ENCODE results near the gene IDUA. TPM values are rescaled to one million over a fixed set of nuclear protein-coding genes. Genes with fewer than 3 reads are reported as not detected.
A peak's percentile ranks its signal among the peaks of the same experiment; 100 is the strongest.

The IDUA gene
- total and polyA plus RNA-seq, 2 of the 4 experiments (the other 2 are of a cell fraction) = 0.72 to 12.5 TPM

- peaks cover 40% of the 10 kb centered on the region for H3K4me1 ChIP-seq (ENCODE audit: control insufficient read depth, insufficient read depth, low read length)
- peaks cover 5% of the 10 kb centered on the region for H4K20me1 ChIP-seq (ENCODE audit: insufficient read depth, low read length)
- peak overlapping the region; percentile 90 for H2AFZ ChIP-seq (replicated peaks; ENCODE audit: low read length, poor library complexity)
- H3K56ac ChIP-seq (ENCODE audit: extremely low read depth, insufficient read depth, low read length) = peak overlapping the region; percentile 42; the same call in 1 of the 2 replicates
- TF ChIP-seq RFX5 (IDR thresholded peaks at IDR 0.05; ENCODE audit: low read depth, low read length) (no peak), ELK1 (IDR thresholded peaks at IDR 0.05; ENCODE audit: borderline replicate concordance, low read depth, low read length) (no peak), CHD1 (IDR thresholded peaks at IDR 0.05; ENCODE audit: low read depth, low read length) (no peak), POLR2A (IDR thresholded peaks at IDR 0.05; ENCODE audit: low read depth, low read length) (no peak), FOS (IDR thresholded peaks at IDR 0.05; ENCODE audit: low read depth, low read length) (no peak), USF2 (IDR thresholded peaks at IDR 0.05; ENCODE audit: low read depth, low read length) (no peak), MAZ (IDR thresholded peaks at IDR 0.05; ENCODE audit: borderline replicate concordance, low read depth, low read length) (no peak), RCOR1 (IDR thresholded peaks at IDR 0.05; ENCODE audit: insufficient replicate concordance, low read length) (no peak), NFE2L2 (IDR thresholded peaks at IDR 0.05; ENCODE audit: low read depth, low read length) (no peak), SMC3 (IDR thresholded peaks at IDR 0.05; ENCODE audit: low read depth, low read length) (no peak), MAFK (IDR thresholded peaks at IDR 0.05; ENCODE audit: low read depth, low read length) (no peak), CEBPB (IDR thresholded peaks at IDR 0.05; ENCODE audit: low read depth, low read length) (no peak), CTCF (conservative IDR thresholded peaks at IDR 0.05; ENCODE audit: low read depth, low read length) (no peak)
- H3K4me2 ChIP-seq (ENCODE audit: low read depth, low read length) = peak overlapping the region; percentile 1; the same call in 1 of the 2 replicates
- dilution Hi-C loops (cut with HindIII; ENCODE audit: low sequenced_read_pairs, unreplicated experiment) = no loop called here
- H3K4me3 ChIP-seq (ENCODE audit: insufficient read depth, low read depth, low read length) = no peak overlapping the region
- in situ Hi-C loops (cut with MboI; ENCODE audit: low sequenced_read_pairs) = no loop called here
- DNase-seq (peak; percentile 34), ATAC-seq (ENCODE audit: low read depth) (peak; percentile 4; the same call in 1 of the 2 replicates)
- no peak overlapping the region for H2BK5ac ChIP-seq (ENCODE audit: low read depth, low read length, poor library complexity, severe bottlenecking)
- H2AK5ac ChIP-seq (ENCODE audit: low read depth, low read length) = peak overlapping the region; percentile 76
- H4K91ac ChIP-seq (ENCODE audit: insufficient read depth, low read depth, low read length) = peak overlapping the region; percentile 21
- peak overlapping the region; percentile 79 for H2BK120ac ChIP-seq (ENCODE audit: low read depth, low read length)
- H3K27ac ChIP-seq (ENCODE audit: insufficient read depth, low read length) = no peak overlapping the region
- peak overlapping the region; percentile 24 to 66; a peak in 2 of 4 replicates for H4K8ac ChIP-seq (ENCODE audit: low read depth in 2 of 2, low read length in 2 of 2)
- no peak overlapping the region for H3K18ac ChIP-seq (ENCODE audit: low read depth, low read length)
- peak overlapping the region; percentile 74 for H3K14ac ChIP-seq (replicated peaks; ENCODE audit: low read depth, low read length)
- H3K23ac ChIP-seq (ENCODE audit: low read depth, low read length) = peak overlapping the region; percentile 36; the same call in 1 of the 2 replicates
- intact Hi-C loops (cut with micrococcal nuclease) = no loop called here
- no peaks in the 10 kb centered on the region for H3K27me3 ChIP-seq (ENCODE audit: control insufficient read depth, insufficient read depth, low read length)
- H3K9ac ChIP-seq (ENCODE audit: low read depth, low read length) = no peak overlapping the region
- CTCF ChIA-PET = no interaction called here
- H3K79me1 ChIP-seq (ENCODE audit: low read depth in 1 of 2, low read length in 2 of 2) = no peaks in the 10 kb centered on the region; a peak in 1 of 4 replicates
- no peak overlapping the region for H4K5ac ChIP-seq (ENCODE audit: low read depth, low read length)
- H3K9me3 ChIP-seq (ENCODE audit: control insufficient read depth, insufficient read depth, low read length) = no peaks in the 10 kb centered on the region
- 10% methylated on average over 11 of the region's 36 CpGs; no CpG with 5 or more reads in 1 of the 2 experiments for WGBS, 2 experiments (ENCODE audit: extremely low coverage in 2 of 2, insufficient read length in 1 of 2)
- H3K36me3 ChIP-seq (ENCODE audit: control insufficient read depth, insufficient read depth, low read length) = no peaks in the 10 kb centered on the region
- peak overlapping the region; percentile 86 for H2AK9ac ChIP-seq (replicated peaks; ENCODE audit: low read depth, low read length, poor library complexity)
- H3K9me1 ChIP-seq (ENCODE audit: insufficient read depth, low read length) = peaks cover 30% of the 10 kb centered on the region
- BruUV-seq (replicated peaks) = no TSS peak
- peak overlapping the region; percentile 75 for H2BK20ac ChIP-seq (ENCODE audit: low read depth, low read length)
- H2BK15ac ChIP-seq (ENCODE audit: low read depth, low read length) = peak overlapping the region; percentile 47; the same call in 2 of the 3 replicates
- peak overlapping the region; percentile 77 for H3K4ac ChIP-seq (ENCODE audit: low read depth, low read length)
- POLR2A ChIA-PET (ENCODE audit: unreplicated experiment) = no interaction called here
Measured at GRCh38 chr4:1041147-1041935, 54.5 kb downstream of the IDUA start.
